BLaER1 (cell line): ENCODE data around the gene COL16A1.

Experiments used
- H3K27ac ChIP-seq: shearing (Covaris generic); formaldehyde crosslinking; 2 replicates; pipeline ENCODE4 v1.8.1; 2022
- H3K27me3 ChIP-seq: shearing (Covaris generic); formaldehyde crosslinking; 2 replicates; pipeline ENCODE4 v1.8.1; 2022
- H3K36me3 ChIP-seq: shearing (Covaris generic); formaldehyde crosslinking; 2 replicates; pipeline ENCODE4 v1.8.1; 2022
- H3K4me1 ChIP-seq: shearing (Covaris generic); formaldehyde crosslinking; 2 replicates; pipeline ENCODE4 v1.8.1; 2022
- H3K4me2 ChIP-seq: shearing (Covaris generic); formaldehyde crosslinking; 2 replicates; pipeline ENCODE4 v1.8.1; 2022
- H3K4me3 ChIP-seq: shearing (Covaris generic); formaldehyde crosslinking; 2 replicates; pipeline ENCODE4 v1.8.1; 2022
- H3K9ac ChIP-seq: shearing (Covaris generic); formaldehyde crosslinking; 2 replicates; pipeline ENCODE4 v1.8.1; 2022
- H3K9me3 ChIP-seq: shearing (Covaris generic); formaldehyde crosslinking; 2 replicates; pipeline ENCODE4 v1.8.1; 2022
- H4K20me1 ChIP-seq: shearing (Covaris generic); formaldehyde crosslinking; 2 replicates; pipeline ENCODE4 v1.8.1; 2022
- Cebpa-rat ChIP-seq: shearing (Covaris generic); IDR thresholded peaks from 2 replicates; pipeline ENCODE4 v1.8.1; 2022

Gene COL16A1

GRCh38 chr1:31653717-31654473, 49.9 kb downstream of the COL16A1 start:
- H3K27ac ChIP-seq, result no peak overlapping the region
- H3K9me3 ChIP-seq, result no peaks in the 10 kb centered on the region
- H3K4me2 ChIP-seq, result no peak overlapping the region
- no peak for TF ChIP-seq Cebpa-rat
- H3K27me3 ChIP-seq, result no peaks in the 10 kb centered on the region
- H3K9ac ChIP-seq, result no peak overlapping the region
- no peak overlapping the region for H3K4me3 ChIP-seq
- no peaks in the 10 kb centered on the region for H3K36me3 ChIP-seq
- H4K20me1 ChIP-seq, result no peaks in the 10 kb centered on the region
- H3K4me1 ChIP-seq, result peaks cover 36% of the 10 kb centered on the region

GRCh38 chr1:31652891-31653499, 50.8 kb downstream of the COL16A1 start:
- Histone ChIP-seq H3K4me1 (peaks cover 27% of the 10 kb centered on the region), H4K20me1 (no peaks in the 10 kb centered on the region), H3K9me3 (no peaks in the 10 kb centered on the region), H3K4me3 (no peak overlapping the region), H3K36me3 (no peaks in the 10 kb centered on the region), H3K27ac (no peak overlapping the region), H3K4me2 (no peak overlapping the region), H3K27me3 (no peaks in the 10 kb centered on the region), H3K9ac (no peak overlapping the region)
- no peak for TF ChIP-seq Cebpa-rat

- H3K9me3 ChIP-seq, result no peaks in the 10 kb centered on the region
- no peak for TF ChIP-seq Cebpa-rat
- H3K27ac ChIP-seq, result no peak overlapping the region
- H3K27me3 ChIP-seq, result no peaks in the 10 kb centered on the region
- no peak overlapping the region for H3K4me2 ChIP-seq
- H3K9ac ChIP-seq, result no peak overlapping the region
- H4K20me1 ChIP-seq, result no peaks in the 10 kb centered on the region
- no peaks in the 10 kb centered on the region for H3K36me3 ChIP-seq
- peaks cover 14% of the 10 kb centered on the region for H3K4me1 ChIP-seq
- no peak overlapping the region for H3K4me3 ChIP-seq
These were observed 52.1 kb downstream of the COL16A1 start for GRCh38 chr1:31651766-31652165.

GRCh38 chr1:31651089-31651420, 52.8 kb downstream of the COL16A1 start:
- H3K27ac ChIP-seq, result no peak overlapping the region
- no peak for TF ChIP-seq Cebpa-rat
- no peaks in the 10 kb centered on the region for H3K27me3 ChIP-seq
- H3K4me2 ChIP-seq, result no peak overlapping the region
- H3K4me1 ChIP-seq, result peaks cover 7% of the 10 kb centered on the region
- no peaks in the 10 kb centered on the region for H3K36me3 ChIP-seq
- no peak overlapping the region for H3K9ac ChIP-seq
- H3K9me3 ChIP-seq, result no peaks in the 10 kb centered on the region
- H3K4me3 ChIP-seq, result no peak overlapping the region
- H4K20me1 ChIP-seq, result no peaks in the 10 kb centered on the region

GRCh38 chr1:31650161-31651088, 53.4 kb downstream of the COL16A1 start:
- no peaks in the 10 kb centered on the region for H3K9me3 ChIP-seq
- TF ChIP-seq Cebpa-rat, result no peak
- H3K4me2 ChIP-seq, result no peak overlapping the region
- H3K4me1 ChIP-seq, result peaks cover 6% of the 10 kb centered on the region
- no peaks in the 10 kb centered on the region for H3K36me3 ChIP-seq
- H3K27me3 ChIP-seq, result no peaks in the 10 kb centered on the region
- H3K4me3 ChIP-seq, result no peak overlapping the region
- no peak overlapping the region for H3K9ac ChIP-seq
- no peaks in the 10 kb centered on the region for H4K20me1 ChIP-seq
- no peak overlapping the region for H3K27ac ChIP-seq

- Histone ChIP-seq H3K4me2 (no peak overlapping the region), H3K4me3 (no peak overlapping the region), H3K9me3 (no peaks in the 10 kb centered on the region), H4K20me1 (no peaks in the 10 kb centered on the region), H3K9ac (no peak overlapping the region), H3K4me1 (peaks cover 11% of the 10 kb centered on the region), H3K27me3 (no peaks in the 10 kb centered on the region), H3K27ac (no peak overlapping the region), H3K36me3 (no peaks in the 10 kb centered on the region)
- no peak for TF ChIP-seq Cebpa-rat
These were observed 55.0 kb downstream of the COL16A1 start for GRCh38 chr1:31648641-31649357.

GRCh38 chr1:31648190-31648589, 55.6 kb downstream of the COL16A1 start:
- H3K9ac ChIP-seq, result no peak overlapping the region
- no peaks in the 10 kb centered on the region for H4K20me1 ChIP-seq
- H3K36me3 ChIP-seq, result no peaks in the 10 kb centered on the region
- H3K27ac ChIP-seq, result no peak overlapping the region
- no peaks in the 10 kb centered on the region for H3K9me3 ChIP-seq
- H3K4me1 ChIP-seq, result peaks cover 17% of the 10 kb centered on the region
- no peak overlapping the region for H3K4me2 ChIP-seq
- no peak for TF ChIP-seq Cebpa-rat
- no peaks in the 10 kb centered on the region for H3K27me3 ChIP-seq
- no peak overlapping the region for H3K4me3 ChIP-seq

- no peaks in the 10 kb centered on the region for H4K20me1 ChIP-seq
- H3K27ac ChIP-seq, result no peak overlapping the region
- no peak overlapping the region for H3K4me3 ChIP-seq
- H3K4me2 ChIP-seq, result no peak overlapping the region
- peaks cover 20% of the 10 kb centered on the region for H3K4me1 ChIP-seq
- no peaks in the 10 kb centered on the region for H3K27me3 ChIP-seq
- no peaks in the 10 kb centered on the region for H3K9me3 ChIP-seq
- H3K9ac ChIP-seq, result no peak overlapping the region
- TF ChIP-seq Cebpa-rat, result no peak
- no peaks in the 10 kb centered on the region for H3K36me3 ChIP-seq
These were observed 56.7 kb downstream of the COL16A1 start for GRCh38 chr1:31647106-31647505.

GRCh38 chr1:31646259-31646960, 57.4 kb downstream of the COL16A1 start:
- Histone ChIP-seq H3K27me3 (no peaks in the 10 kb centered on the region), H3K9me3 (no peaks in the 10 kb centered on the region), H3K4me3 (no peak overlapping the region), H3K36me3 (0 out of 2 replicates have a peak, but pooled peaks cover 2% of the 10 kb centered on the region), H3K27ac (no peak overlapping the region), H3K4me2 (no peak overlapping the region), H3K4me1 (peaks cover 21% of the 10 kb centered on the region), H3K9ac (no peak overlapping the region), H4K20me1 (peaks cover 2% of the 10 kb centered on the region; the same call in 1 of the 2 replicates)
- no peak for TF ChIP-seq Cebpa-rat
